Progenitor cell of endocrine pancreas (in vitro differentiated cells): Measurements from ENCODE around the gene MAPT. TPM values are rescaled to one million over a fixed set of nuclear protein-coding genes. Genes with fewer than 3 reads are reported as not detected.

ENCODE experiments used
- DNase-seq: peaks from one replicate; pipeline ENCODE4 v3.0.0; 2021; ENCODE audit warnings: low spot score; ENCODE audit not compliant: unreplicated experiment
- H3K27ac Mint-ChIP-seq: 2 replicates; pipeline ENCODE4 v1.8.0; 2021; ENCODE audit warnings: mild to moderate bottlenecking, moderate library complexity, mixed read lengths
- H3K27me3 Mint-ChIP-seq: 2 replicates; pipeline ENCODE4 v1.8.0; 2021; ENCODE audit warnings: mixed read lengths
- H3K36me3 Mint-ChIP-seq: 2 replicates; pipeline ENCODE4 v1.8.0; 2022; ENCODE audit warnings: mixed read lengths; ENCODE audit not compliant: insufficient read depth
- H3K4me1 Mint-ChIP-seq: 2 replicates; pipeline ENCODE4 v1.8.0; 2021; ENCODE audit warnings: low read depth, mixed read lengths
- H3K4me3 Mint-ChIP-seq: 2 replicates; pipeline ENCODE4 v1.8.0; 2021; ENCODE audit warnings: low read depth, mild to moderate bottlenecking, moderate library complexity, mixed read lengths
- H3K9me3 Mint-ChIP-seq: 2 replicates; pipeline ENCODE4 v1.8.0; 2021; ENCODE audit warnings: low read depth, mixed read lengths
- CTCF ChIP-seq: fragments of 200-600 bp; sonication (generic); IDR thresholded peaks from one replicate; pipeline ENCODE4 v1.5.0; 2021; ENCODE audit warnings: antibody characterized with exemption, mild to moderate bottlenecking; ENCODE audit not compliant: unreplicated experiment
- total RNA-seq: library from RNA; stranded (reverse); gene quantifications from 2 replicates; pipeline ENCODE4 v1.2.1, GENCODE V29; 2021

MAPT gene
- total RNA-seq, 1 donor from 2014 or later, result 2.5 TPM

GRCh38 chr17:45900723-45901415, 6.5 kb downstream of the MAPT start:
- Mint-ChIP-seq H3K27ac (no peak overlapping the region), H3K4me1 (peaks cover 1% of the 10 kb centered on the region), H3K4me3 (no peak overlapping the region), H3K9me3 (no peaks in the 10 kb centered on the region), H3K27me3 (peaks cover 65% of the 10 kb centered on the region), H3K36me3 (no peaks in the 10 kb centered on the region)
- no peak for DNase-seq
- TF ChIP-seq CTCF, result no peak

GRCh38 chr17:45902892-45903346, 8.6 kb downstream of the MAPT start:
- Mint-ChIP-seq H3K4me1 (no peaks in the 10 kb centered on the region), H3K4me3 (no peak overlapping the region), H3K27ac (no peak overlapping the region), H3K36me3 (no peaks in the 10 kb centered on the region), H3K9me3 (no peaks in the 10 kb centered on the region), H3K27me3 (peaks cover 65% of the 10 kb centered on the region)
- TF ChIP-seq CTCF, result no peak
- DNase-seq, result no peak

- H3K27me3 Mint-ChIP-seq, result peaks cover 49% of the 10 kb centered on the region
- H3K4me1 Mint-ChIP-seq, result no peaks in the 10 kb centered on the region
- TF ChIP-seq CTCF, result no peak
- H3K36me3 Mint-ChIP-seq, result no peaks in the 10 kb centered on the region
- H3K9me3 Mint-ChIP-seq, result no peaks in the 10 kb centered on the region
- no peak overlapping the region for H3K27ac Mint-ChIP-seq
- no peak overlapping the region for H3K4me3 Mint-ChIP-seq
- no peak for DNase-seq
Observed at GRCh38 chr17:45904866-45905265, 10.5 kb downstream of the MAPT start.

- no peak for TF ChIP-seq CTCF
Observed at GRCh38 chr17:45905814-45906213, 11.5 kb downstream of the MAPT start.

GRCh38 chr17:45906237-45906636, 11.9 kb downstream of the MAPT start:
- H3K9me3 Mint-ChIP-seq, result no peaks in the 10 kb centered on the region
- no peak overlapping the region for H3K4me3 Mint-ChIP-seq
- H3K27ac Mint-ChIP-seq, result no peak overlapping the region
- peaks cover 39% of the 10 kb centered on the region for H3K27me3 Mint-ChIP-seq
- no peak for DNase-seq
- H3K36me3 Mint-ChIP-seq, result no peaks in the 10 kb centered on the region
- H3K4me1 Mint-ChIP-seq, result no peaks in the 10 kb centered on the region
- no peak for TF ChIP-seq CTCF

More at GRCh38 chr17:45905814-45906213, 11.5 kb downstream of the MAPT start:
- Mint-ChIP-seq H3K27ac (no peak overlapping the region), H3K36me3 (no peaks in the 10 kb centered on the region), H3K4me1 (no peaks in the 10 kb centered on the region), H3K9me3 (no peaks in the 10 kb centered on the region), H3K4me3 (no peak overlapping the region), H3K27me3 (peaks cover 39% of the 10 kb centered on the region)
- DNase-seq, result no peak
